ENCODE data around the gene TBC1D9.

The TBC1D9 gene

GRCh38 chr4:140739971-140740370 lies 16.2 kb downstream of the TBC1D9 start:
- DNase-seq (ENCODE audit: low read depth), result no peak

GRCh38 chr4:140738139-140738538 lies 18.0 kb downstream of the TBC1D9 start:
- no peak for TF ChIP-seq CTCF (IDR thresholded peaks at IDR 0.05; ENCODE audit: control insufficient read depth, insufficient read depth, low read depth, low read length, missing control alignments)
- H3K4me3 ChIP-seq (ENCODE audit: control insufficient read depth, low read depth, low read length), result no peak overlapping the region
- no peak for DNase-seq (ENCODE audit: low read depth)

More at GRCh38 chr4:140739971-140740370, 16.2 kb downstream of the TBC1D9 start:
- H3K4me3 ChIP-seq (ENCODE audit: control insufficient read depth, low read depth, low read length), result no peak overlapping the region
- TF ChIP-seq CTCF (IDR thresholded peaks at IDR 0.05; ENCODE audit: control insufficient read depth, insufficient read depth, low read depth, low read length, missing control alignments), result no peak

- no peak for TF ChIP-seq CTCF (IDR thresholded peaks at IDR 0.05; ENCODE audit: control insufficient read depth, insufficient read depth, low read depth, low read length, missing control alignments)
- no peak for DNase-seq (ENCODE audit: low read depth)
- H3K4me3 ChIP-seq (ENCODE audit: control insufficient read depth, low read depth, low read length), result no peak overlapping the region
These were observed 19.4 kb downstream of the TBC1D9 start for GRCh38 chr4:140736669-140737343.

GRCh38 chr4:140735779-140736391 lies 20.3 kb downstream of the TBC1D9 start:
- no peak for TF ChIP-seq CTCF (IDR thresholded peaks at IDR 0.05; ENCODE audit: control insufficient read depth, insufficient read depth, low read depth, low read length, missing control alignments)
- H3K4me3 ChIP-seq (ENCODE audit: control insufficient read depth, low read depth, low read length), result no peak overlapping the region
- DNase-seq (ENCODE audit: low read depth), result no peak

GRCh38 chr4:140735317-140735716 lies 20.9 kb downstream of the TBC1D9 start:
- no peak overlapping the region for H3K4me3 ChIP-seq (ENCODE audit: control insufficient read depth, low read depth, low read length)

GRCh38 chr4:140732780-140733179 lies 23.4 kb downstream of the TBC1D9 start:
- no peak for TF ChIP-seq CTCF (IDR thresholded peaks at IDR 0.05; ENCODE audit: control insufficient read depth, insufficient read depth, low read depth, low read length, missing control alignments)
- no peak for DNase-seq (ENCODE audit: low read depth)
- H3K4me3 ChIP-seq (ENCODE audit: control insufficient read depth, low read depth, low read length), result no peak overlapping the region

More at GRCh38 chr4:140735317-140735716, 20.9 kb downstream of the TBC1D9 start:
- no peak for TF ChIP-seq CTCF (IDR thresholded peaks at IDR 0.05; ENCODE audit: control insufficient read depth, insufficient read depth, low read depth, low read length, missing control alignments)
- DNase-seq (ENCODE audit: low read depth), result no peak

Measured in AG09309 (cell line).